Neural crest cell (in vitro differentiated cells): ENCODE results near the gene CENPX. TPM values are rescaled to one million over a fixed set of nuclear protein-coding genes. Genes with fewer than 3 reads are reported as not detected.

Source experiments
- DNase-seq: peaks from one replicate; pipeline ENCODE4 v3.0.0; 2021; ENCODE audit warnings: low read depth, mixed read lengths, low spot score
- H3K27ac Mint-ChIP-seq: one replicate; pipeline ENCODE4 v1.8.0; 2021; ENCODE audit warnings: mild to moderate bottlenecking, mixed read lengths; ENCODE audit not compliant: unreplicated experiment
- H3K27me3 Mint-ChIP-seq: 2 replicates; pipeline ENCODE4 v1.8.0; 2021; ENCODE audit warnings: low read depth, mild to moderate bottlenecking, mixed read lengths
- H3K36me3 Mint-ChIP-seq: 2 replicates; pipeline ENCODE4 v1.8.0; 2021; ENCODE audit warnings: low read depth, mild to moderate bottlenecking, mixed read lengths
- H3K4me1 Mint-ChIP-seq: 2 replicates; pipeline ENCODE4 v1.8.0; 2021; ENCODE audit warnings: mixed read lengths
- H3K4me3 Mint-ChIP-seq: one replicate; pipeline ENCODE4 v1.8.0; 2021; ENCODE audit warnings: mild to moderate bottlenecking, mixed read lengths
- H3K9me3 Mint-ChIP-seq: 2 replicates; pipeline ENCODE4 v1.8.0; 2021; ENCODE audit warnings: mixed read lengths
- CTCF ChIP-seq: fragments of 200-600 bp; sonication (generic); conservative IDR thresholded peaks from 2 replicates; pipeline ENCODE4 v1.5.0; 2021; ENCODE audit warnings: antibody characterized with exemption, mild to moderate bottlenecking
- total RNA-seq: library from RNA; stranded (reverse); gene quantifications from 2 replicates; pipeline ENCODE4 v1.2.1, GENCODE V29; 2021

The CENPX gene
- total RNA-seq, 1 donor from 2014 or later: 135 TPM

GRCh38 chr17:81980122-81980521 lies 42.6 kb downstream of the CENPX start:
- no peak overlapping the region for H3K27ac Mint-ChIP-seq
- TF ChIP-seq CTCF: no peak
- DNase-seq: no peak
- peaks cover 16% of the 10 kb centered on the region for H3K4me1 Mint-ChIP-seq
- peaks cover 4% of the 10 kb centered on the region for H3K27me3 Mint-ChIP-seq
- peaks cover 3% of the 10 kb centered on the region for H3K36me3 Mint-ChIP-seq
- peak overlapping the region; percentile 85 for H3K4me3 Mint-ChIP-seq
- H3K9me3 Mint-ChIP-seq: no peaks in the 10 kb centered on the region

- Mint-ChIP-seq H3K4me1 (peaks cover 16% of the 10 kb centered on the region), H3K27ac (peak overlapping the region; percentile 78), H3K9me3 (no peaks in the 10 kb centered on the region), H3K4me3 (peak overlapping the region; percentile 85), H3K36me3 (peaks cover 3% of the 10 kb centered on the region), H3K27me3 (peaks cover 4% of the 10 kb centered on the region)
- TF ChIP-seq CTCF: no peak
- no peak for DNase-seq
Measured at GRCh38 chr17:81978524-81979298, 44.0 kb downstream of the CENPX start.

- H3K4me1 Mint-ChIP-seq: peaks cover 16% of the 10 kb centered on the region
Measured at GRCh38 chr17:81977211-81977808, 45.4 kb downstream of the CENPX start, which contains the start of gene ASPSCR1. ASPSCR1 (plus strand) TSS chr17:81977629; CDS start chr17:81977647, 18 bp downstream.

GRCh38 chr17:81976332-81977210 lies 46.1 kb downstream of the CENPX start:
- no peak for DNase-seq
- TF ChIP-seq CTCF: no peak

More at GRCh38 chr17:81977211-81977808, 45.4 kb downstream of the CENPX start, which contains the start of gene ASPSCR1:
- H3K27me3 Mint-ChIP-seq: peaks cover 4% of the 10 kb centered on the region
- TF ChIP-seq CTCF: no peak
- H3K27ac Mint-ChIP-seq: peak within 1 kb of the TSS; percentile 93
- H3K9me3 Mint-ChIP-seq: peaks cover 2% of the 10 kb centered on the region
- peak within 1 kb of the TSS; percentile 90 for H3K4me3 Mint-ChIP-seq
- peak; percentile 83 for DNase-seq
- H3K36me3 Mint-ChIP-seq: peaks cover 3% of the 10 kb centered on the region

GRCh38 chr17:81973432-81973831 lies 49.2 kb downstream of the CENPX start:
- H3K4me3 Mint-ChIP-seq: no peak overlapping the region
- TF ChIP-seq CTCF: no peak
- peaks cover 4% of the 10 kb centered on the region for H3K27me3 Mint-ChIP-seq
- no peak overlapping the region for H3K27ac Mint-ChIP-seq
- peaks cover 9% of the 10 kb centered on the region for H3K4me1 Mint-ChIP-seq
- no peak for DNase-seq
- peaks cover 3% of the 10 kb centered on the region for H3K36me3 Mint-ChIP-seq
- peaks cover 3% of the 10 kb centered on the region for H3K9me3 Mint-ChIP-seq

More at GRCh38 chr17:81976332-81977210, 46.1 kb downstream of the CENPX start:
- Mint-ChIP-seq H3K4me3 (peak overlapping the region; percentile 90), H3K4me1 (peaks cover 16% of the 10 kb centered on the region), H3K36me3 (peaks cover 3% of the 10 kb centered on the region), H3K27me3 (peaks cover 4% of the 10 kb centered on the region), H3K27ac (peak overlapping the region; percentile 93), H3K9me3 (peaks cover 3% of the 10 kb centered on the region)
